Small intestine (tissue), 7 donors: ENCODE measurements around the gene DAGLB. TPM values are rescaled to one million over a fixed set of nuclear protein-coding genes. Genes with fewer than 3 reads are reported as not detected.
"Not testable (repeated sequence)": the region's sequence is repeated elsewhere in the genome, so short reads cannot be mapped to it uniquely, and the experiment has no call there.

ENCODE experiments used
- DNase-seq, 2 donors: peaks; one replicate each; pipeline versions ENCODE4 v3.0.0 to v3.0.0-alpha.2; 2013
- FAIRE-seq: peaks from 2 replicates; lab custom pipeline; 2012; peaks lifted over from hg19 to GRCh38; lab: Jason Lieb, UNC
- H3K27ac ChIP-seq, 3 donors: one replicate each; pipeline ENCODE4 v1.5.1; 2013; ENCODE audit warnings: low read length in 2 of 3, mild to moderate bottlenecking in 2 of 3, control low read depth in 1 of 3, inconsistent platforms in 1 of 3, low read depth in 1 of 3, moderate library complexity in 1 of 3
- H3K27me3 ChIP-seq, 3 donors: one replicate each; pipeline ENCODE4 v1.6.1; 2013; ENCODE audit warnings: low read length in 3 of 3, inconsistent platforms in 1 of 3; ENCODE audit not compliant: control insufficient read depth in 3 of 3, insufficient read depth in 3 of 3
- H3K36me3 ChIP-seq, 3 donors: one replicate each; pipeline ENCODE4 v1.6.1; 2013; ENCODE audit warnings: low read length in 3 of 3, inconsistent platforms in 1 of 3, low read depth in 1 of 3, mild to moderate bottlenecking in 1 of 3, moderate library complexity in 1 of 3; ENCODE audit not compliant: control insufficient read depth in 3 of 3, insufficient read depth in 2 of 3
- H3K4me1 ChIP-seq, 3 donors: one replicate each; pipeline ENCODE4 v1.6.1; 2013; ENCODE audit warnings: low read length in 2 of 3, inconsistent platforms in 1 of 3, low read depth in 1 of 3, mild to moderate bottlenecking in 1 of 3, moderate library complexity in 1 of 3; ENCODE audit not compliant: control insufficient read depth in 3 of 3, insufficient read depth in 2 of 3
- H3K4me3 ChIP-seq, 3 donors: one replicate each; pipeline ENCODE4 v1.5.1; 2013; ENCODE audit warnings: low read length in 3 of 3, control low read depth in 1 of 3, inconsistent platforms in 1 of 3, low read depth in 1 of 3, mild to moderate bottlenecking in 1 of 3, moderate library complexity in 1 of 3
- H3K9me3 ChIP-seq, 2 donors: one replicate each; pipeline ENCODE4 v1.6.1; 2013; ENCODE audit warnings: low read depth in 1 of 2, low read length in 1 of 2; ENCODE audit not compliant: control insufficient read depth in 2 of 2, insufficient read depth in 1 of 2
- WGBS, 3 donors: extraction: QIAGEN DNeasy Blood & Tissue Kit; methylation state at CpG; one replicate each; pipeline ENCODE4 v1.1.7; 2013; 5-methylcytosine and 5-hydroxymethylcytosine counted together
- polyA plus RNA-seq, 4 donors: library from polyadenylated mRNA; stranded (reverse) in 3 of 4; unstranded in 1 of 4; fragments of 200-250 nt in 3 of 4; fragments of 120-200 nt in 1 of 4; gene quantifications; one replicate each; pipeline versions ENCODE4 v1.2.1 to v1.2.3, GENCODE V29; 2013
- donor health status: healthy with polysubstance abuse.
- donor health status: control.
- donor health status: control.
- donor health status: Bipolar disorder and iron deficiency.
- donor health status: healthy.

DAGLB gene
- polyA plus RNA-seq, 4 donors: 8.8 to 22.4 (median 19.1) TPM

DNA sequence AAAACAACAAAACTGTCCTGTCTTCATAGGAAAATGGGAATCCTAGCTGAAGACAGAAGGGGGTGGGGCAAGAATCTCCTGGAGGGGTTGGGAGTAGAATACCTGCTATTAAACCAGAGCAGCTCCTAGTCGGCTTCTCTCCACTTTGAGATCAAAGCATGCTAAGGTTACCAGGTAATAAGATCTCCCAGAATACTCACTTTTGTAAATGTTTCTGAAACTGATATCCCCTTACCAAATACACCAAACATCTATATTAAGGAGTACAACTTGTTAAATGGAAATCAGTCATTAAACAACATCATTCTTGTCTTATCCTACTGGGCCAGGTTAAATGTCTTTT lies 29.5 kb upstream of the DAGLB start:
- FAIRE-seq (no peak), DNase-seq (no peak)
- Histone ChIP-seq H3K36me3 (peaks cover 5 to 55% (median 7%) of the 10 kb centered on the region in 3 donors), H3K9me3 (no peaks in the 10 kb centered on the region), H3K4me3 (no peak overlapping the region), H3K27me3 (no peaks in the 10 kb centered on the region), H3K27ac (no peak overlapping the region), H3K4me1 (peaks cover 3 to 16% (median 6%) of the 10 kb centered on the region in 3 donors)
- WGBS, 3 donors: 17 to 53% (median 40%) methylated on average over 1 of the region's 1 CpG

DNA sequence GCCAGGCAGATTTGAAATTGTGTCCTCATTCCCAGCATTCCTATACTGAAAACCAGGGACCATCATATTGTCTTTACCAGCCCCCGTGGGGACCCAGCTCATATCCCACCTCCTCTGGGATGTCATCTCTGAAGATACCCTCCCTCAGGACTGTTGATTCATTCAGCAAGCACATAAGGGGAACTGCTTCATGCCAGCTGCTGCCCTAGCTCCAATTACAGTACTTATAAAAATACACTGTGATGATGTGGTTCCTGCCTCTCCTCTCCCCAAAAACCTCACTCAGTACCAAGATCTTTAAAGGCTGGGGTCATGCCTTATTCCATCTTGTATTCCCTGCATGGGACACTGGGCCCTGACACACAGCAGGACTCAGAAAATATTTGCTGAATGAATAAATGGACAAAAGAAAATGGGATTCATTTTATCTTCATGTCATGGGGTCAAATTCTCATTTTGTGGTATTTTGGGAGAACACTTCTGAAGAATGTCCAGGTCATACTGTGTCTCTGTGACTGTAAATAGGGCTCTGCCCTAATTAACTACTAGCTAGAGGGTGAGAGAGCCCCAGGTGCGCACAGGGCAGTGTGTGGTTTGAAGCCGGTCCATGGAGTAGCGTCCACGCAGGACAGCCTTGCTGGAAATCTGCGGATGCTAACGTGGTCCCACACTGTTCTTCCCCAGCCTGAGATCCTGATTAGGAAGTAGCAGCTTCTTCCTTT lies 29.0 kb upstream of the DAGLB start:
- no peak for FAIRE-seq
- DNase-seq: no peak
- 65 to 74% (median 71%) methylated on average over 7 of the region's 7 CpGs for WGBS, 3 donors

DNA sequence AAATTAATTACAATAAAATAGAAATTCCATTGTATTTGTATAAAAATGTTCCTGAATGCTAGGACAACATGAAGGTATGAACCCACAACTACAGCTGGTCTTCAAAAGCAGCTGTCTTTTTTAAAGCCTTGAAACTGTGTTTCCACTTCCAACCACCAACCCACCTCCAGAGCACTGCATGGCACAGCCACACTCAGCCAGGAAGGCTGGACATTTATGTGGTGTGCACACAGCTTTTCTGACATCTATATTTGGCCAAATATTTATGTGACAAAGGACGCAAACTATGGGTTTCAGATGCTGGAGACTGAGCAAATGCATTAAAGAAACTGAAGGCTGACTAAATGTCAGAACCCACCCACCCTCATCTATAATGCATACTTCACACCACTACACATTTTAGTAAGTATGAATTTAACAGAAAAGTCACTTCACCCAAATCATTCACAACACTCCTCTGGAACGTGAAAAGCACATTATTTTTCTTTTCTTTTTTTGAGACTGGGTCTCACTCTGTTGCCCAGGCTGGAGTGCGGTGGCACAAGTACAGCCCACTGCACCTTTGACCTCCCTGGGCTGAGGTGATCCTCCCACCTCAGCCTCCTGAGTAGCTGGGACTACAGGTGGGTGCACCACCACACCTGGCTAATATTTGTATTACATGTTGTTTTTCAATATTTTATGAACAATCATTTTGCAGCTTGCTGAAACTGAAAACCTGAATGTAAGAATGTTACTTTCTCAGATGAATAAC lies 27.9 kb upstream of the DAGLB start:
- no peak overlapping the region for H3K27ac ChIP-seq
- no peak for DNase-seq
- H3K9me3 ChIP-seq: no peaks in the 10 kb centered on the region
- H3K4me1 ChIP-seq: peaks cover 3 to 7% (median 6%) of the 10 kb centered on the region in 3 donors
- H3K4me3 ChIP-seq: no peak overlapping the region
- WGBS, 3 donors: 76 to 85% (median 76%) methylated on average over 3 of the region's 3 CpGs
- no peak for FAIRE-seq
- no peaks in the 10 kb centered on the region for H3K27me3 ChIP-seq
- peaks cover 7 to 60% (median 8%) of the 10 kb centered on the region in 3 donors for H3K36me3 ChIP-seq

More for the DNA sequence above, 29.0 kb upstream of the DAGLB start:
- H3K27me3 ChIP-seq: no peaks in the 10 kb centered on the region
- no peak overlapping the region for H3K4me3 ChIP-seq
- H3K27ac ChIP-seq: no peak overlapping the region
- H3K4me1 ChIP-seq: peaks cover 3 to 14% (median 6%) of the 10 kb centered on the region in 3 donors
- H3K36me3 ChIP-seq: peaks cover 7 to 61% (median 8%) of the 10 kb centered on the region in 3 donors
- H3K9me3 ChIP-seq: no peaks in the 10 kb centered on the region

DNA sequence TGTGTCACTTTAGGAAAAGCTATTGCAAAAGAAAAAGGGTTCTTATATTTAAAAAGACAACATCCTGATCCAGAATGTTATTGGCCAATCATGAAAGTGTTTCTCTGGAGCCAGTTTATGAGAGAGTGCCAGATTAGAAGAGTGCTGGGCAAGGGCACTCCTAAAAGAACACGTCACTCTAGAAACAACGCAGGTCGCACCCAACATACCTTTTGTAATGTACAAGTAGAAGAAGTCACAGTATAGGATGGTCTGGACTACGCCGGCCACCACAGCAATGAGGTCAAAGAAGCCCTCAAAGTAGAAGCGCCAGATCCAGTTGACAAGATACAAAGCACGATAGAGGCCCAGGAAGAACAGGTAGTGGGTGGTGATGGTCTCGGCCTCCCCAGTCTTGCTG lies 18.1 kb upstream of the DAGLB start:
- no peak for DNase-seq
- Histone ChIP-seq H3K36me3 (peaks cover 17 to 68% (median 32%) of the 10 kb centered on the region in 3 donors), H3K4me1 (no peaks in the 10 kb centered on the region), H3K4me3 (no peak overlapping the region), H3K9me3 (peaks cover 0 to 10% of the 10 kb centered on the region in 2 donors), H3K27ac (no peak overlapping the region), H3K27me3 (no peaks in the 10 kb centered on the region)
- no peak for FAIRE-seq
- 98 to 99% (median 98%) methylated on average over 8 of the region's 8 CpGs for WGBS, 3 donors

DNA sequence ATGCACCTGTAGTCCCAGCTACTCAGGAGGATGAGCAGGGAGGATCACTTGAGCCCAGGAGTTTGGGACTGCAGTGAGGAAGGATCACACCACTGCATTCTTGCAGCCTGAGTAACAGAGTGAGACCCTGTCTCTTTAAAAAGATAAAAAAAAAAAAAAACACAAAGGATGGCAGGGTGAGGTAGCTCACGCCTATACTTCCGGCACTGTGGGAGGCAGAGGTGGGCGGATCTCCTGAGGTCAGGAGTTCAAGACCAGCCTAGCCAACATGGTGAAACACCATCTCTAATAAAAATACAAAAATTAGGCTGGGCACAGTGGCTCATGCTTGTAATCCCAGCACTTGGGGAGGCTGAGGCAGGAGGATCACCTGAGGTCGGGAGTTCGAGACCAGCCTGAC lies 15.9 kb upstream of the DAGLB start:
- not testable (repeated sequence) for FAIRE-seq, H3K4me1 ChIP-seq, H3K27ac ChIP-seq, H3K9me3 ChIP-seq, DNase-seq, H3K27me3 ChIP-seq, H3K4me3 ChIP-seq
- WGBS, 3 donors: 60 to 76% (median 74%) methylated on average over 5 of the region's 5 CpGs
- H3K36me3 ChIP-seq: peaks cover 17 to 57% (median 25%) of the 10 kb centered on the region in 3 donors

DNA sequence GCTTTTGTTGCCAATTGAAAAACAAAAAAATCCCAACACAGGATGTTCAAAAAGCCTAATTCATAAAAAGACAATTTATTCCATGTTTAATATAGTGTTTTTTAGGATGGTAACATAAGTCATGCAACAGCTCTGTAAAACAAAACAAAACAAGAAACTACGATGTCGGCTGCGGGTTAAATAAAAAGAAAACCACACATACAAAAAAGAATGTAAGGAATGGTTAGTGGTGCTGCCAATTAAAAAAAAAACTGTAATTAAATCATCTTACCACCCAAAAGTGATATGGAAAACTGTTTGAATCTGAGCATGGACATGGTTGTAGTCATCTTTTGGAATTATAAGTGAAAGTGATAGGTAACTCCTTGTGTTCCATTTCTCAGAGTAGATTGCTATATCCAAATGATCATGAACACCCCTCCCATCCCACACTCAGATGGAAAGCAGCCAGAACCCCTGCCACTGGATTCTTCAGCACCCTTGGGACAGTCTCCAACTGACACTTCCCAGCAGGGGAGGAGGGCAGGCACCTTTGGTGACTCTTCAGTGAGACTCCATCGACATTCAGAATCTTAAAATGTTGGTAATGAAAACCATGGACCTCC lies 14.3 kb upstream of the DAGLB start:
- Histone ChIP-seq H3K27me3 (no peaks in the 10 kb centered on the region), H3K4me3 (no peak overlapping the region), H3K27ac (no peak overlapping the region), H3K4me1 (no peaks in the 10 kb centered on the region), H3K9me3 (peaks cover 0 to 9% of the 10 kb centered on the region in 2 donors), H3K36me3 (peaks cover 17 to 44% (median 22%) of the 10 kb centered on the region in 3 donors)
- no peak for DNase-seq
- FAIRE-seq: no peak
- 80 to 97% (median 91%) methylated on average over 4 of the region's 4 CpGs for WGBS, 3 donors

DNA sequence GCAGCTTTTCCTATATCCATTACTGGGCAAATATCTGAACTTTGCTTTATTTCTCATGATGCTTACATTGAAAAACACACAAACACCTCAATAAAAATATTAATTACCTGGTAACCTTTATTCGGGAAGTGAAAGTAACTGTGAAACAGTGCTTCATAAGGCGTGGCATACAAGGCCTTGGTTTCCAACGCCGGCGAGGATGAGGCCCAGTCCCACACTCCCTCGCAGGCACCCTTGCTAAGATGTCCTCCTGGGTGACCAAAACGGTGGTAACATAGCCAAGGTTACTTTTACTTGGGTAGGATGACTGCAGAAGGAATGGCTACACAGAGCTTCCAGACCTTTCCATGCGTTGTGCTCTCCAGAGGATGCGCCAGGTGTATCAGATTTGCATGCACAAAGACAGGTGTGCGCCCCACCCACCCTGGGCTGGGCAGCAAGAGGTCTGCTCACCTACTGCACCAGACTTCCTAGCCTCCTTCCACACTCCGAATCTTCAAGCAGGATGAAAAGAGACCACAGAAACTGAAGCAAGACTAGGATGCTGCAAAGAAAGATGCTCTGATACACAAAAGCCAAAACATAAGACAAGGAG lies 13.3 kb upstream of the DAGLB start:
- H3K4me3 ChIP-seq: no peak overlapping the region
- no peaks in the 10 kb centered on the region for H3K4me1 ChIP-seq
- DNase-seq (peak in 1 of 2 donors; percentile 62), FAIRE-seq (no peak)
- H3K27ac ChIP-seq: peak overlapping the region in 2 of 3 donors; percentile 3 to 41
- peaks cover 13 to 36% (median 16%) of the 10 kb centered on the region in 3 donors for H3K36me3 ChIP-seq
- no peaks in the 10 kb centered on the region for H3K9me3 ChIP-seq
- 16 to 66% (median 49%) methylated on average over 11 of the region's 11 CpGs for WGBS, 3 donors
- no peaks in the 10 kb centered on the region for H3K27me3 ChIP-seq

DNA sequence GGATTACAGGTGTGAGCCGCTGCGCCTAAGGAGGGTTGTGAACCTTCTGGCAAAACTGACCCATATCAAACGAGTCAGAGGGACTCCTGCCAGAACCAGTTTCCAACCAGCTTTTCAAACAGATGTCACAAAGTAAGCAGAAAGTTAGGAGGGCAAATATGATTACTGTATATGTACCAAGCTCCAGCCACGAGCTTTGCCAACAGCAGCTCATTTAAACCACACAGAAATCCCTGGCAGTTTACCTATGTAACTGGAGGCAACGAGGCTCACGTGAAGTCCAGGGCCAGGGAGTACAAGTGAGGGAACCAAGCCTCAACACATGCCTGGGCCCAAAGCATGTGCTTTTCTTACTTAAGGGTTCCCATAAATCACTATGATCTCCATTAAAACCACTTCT lies 12.5 kb upstream of the DAGLB start:
- DNase-seq (no peak), FAIRE-seq (no peak)
- Histone ChIP-seq H3K9me3 (no peaks in the 10 kb centered on the region), H3K4me3 (no peak overlapping the region), H3K27me3 (no peaks in the 10 kb centered on the region), H3K4me1 (no peaks in the 10 kb centered on the region), H3K27ac (peak overlapping the region in 1 of 3 donors; percentile 3), H3K36me3 (peaks cover 8 to 32% (median 8%) of the 10 kb centered on the region in 3 donors)
- 46 to 73% (median 59%) methylated on average over 6 of the region's 6 CpGs for WGBS, 3 donors
